ENCODE results near the gene TTBK2. TPM values are rescaled to one million over a fixed set of nuclear protein-coding genes. Genes with fewer than 3 reads are reported as not detected.
"Not testable (repeated sequence)": the region's sequence is repeated elsewhere in the genome, so short reads cannot be mapped to it uniquely, and the experiment has no call there.

The TTBK2 gene
- total RNA-seq, result 10 to 100 TPM in 3 of 4 donors, 1 to 10 TPM in 1; 7.9 to 78.2 (median 18.2) TPM

GRCh38 chr15:42920519-42921341 is at the start of gene TTBK2:
Gene TTBK2, minus strand, starts transcription at chr15:42920778. Its CDS starts 42,161 bp downstream, at chr15:42878617.
- Histone ChIP-seq H3K9me3 (no peaks in the 10 kb centered on the region), H3K36me3 (no peaks in the 10 kb centered on the region), H3K27me3 (no peaks in the 10 kb centered on the region), H3K4me1 (peaks cover 6 to 22% (median 9%) of the 10 kb centered on the region in 4 donors), H3K4me3 (peak within 1 kb of the TSS; percentile 85 to 99 (median 97)), H3K27ac (peak within 1 kb of the TSS; percentile 87 to 96 (median 93))
- in situ Hi-C loops (cut with MboI; ENCODE audit: low pct_ligation_motif_present in 1 of 4, low pct_unique_long_range_greater_than_20kb in 1 of 4, low sequenced_read_pairs in 3 of 4), result loop anchor here (10.0 to 25.0 kb wide), 3 partner anchors 183 to 216 kb away; partner anchors contain the start of gene CDAN1 (in 3 of the 4)
- WGBS, 2 donors (ENCODE audit: low coverage in 1 of 2), result 0% methylated on average over 52 of the region's 72 CpGs; no CpG with 5 or more reads in 1 of the 2 donors
- intact Hi-C loops (cut with DNase I; ENCODE audit: low total_unique reads), result no loop called here
- TF ChIP-seq EP300 (IDR thresholded peaks at IDR 0.05; ENCODE audit: low read depth) (no peak), POLR2A (IDR thresholded peaks at IDR 0.05) (peak; percentile 79), CTCF (IDR thresholded peaks at IDR 0.05) (peak in 3 of 5 experiments; percentile 18 to 43 (median 41)), POLR2AphosphoS5 (IDR thresholded peaks at IDR 0.05) (peak; percentile 77 to 86 (median 80))
- peak; percentile 99 for DNase-seq

- no peaks in the 10 kb centered on the region for H3K4me1 ChIP-seq
- no peak for TF ChIP-seq EP300 (IDR thresholded peaks at IDR 0.05; ENCODE audit: low read depth)
- no peak for TF ChIP-seq POLR2AphosphoS5 (IDR thresholded peaks at IDR 0.05)
- TF ChIP-seq CTCF (IDR thresholded peaks at IDR 0.05), result no peak
- TF ChIP-seq POLR2A (IDR thresholded peaks at IDR 0.05), result no peak
- intact Hi-C loops (cut with DNase I; ENCODE audit: low total_unique reads), result no loop called here
- H3K4me3 ChIP-seq, result no peak overlapping the region
- H3K36me3 ChIP-seq, result peaks cover 0 to 64% (median 30%) of the 10 kb centered on the region in 4 donors
- no peaks in the 10 kb centered on the region for H3K27me3 ChIP-seq
- no peak overlapping the region for H3K27ac ChIP-seq
- in situ Hi-C loops (cut with MboI; ENCODE audit: low pct_ligation_motif_present in 1 of 4, low pct_unique_long_range_greater_than_20kb in 1 of 4, low sequenced_read_pairs in 3 of 4), result no loop called here
- H3K9me3 ChIP-seq, result no peaks in the 10 kb centered on the region
- WGBS, 2 donors (ENCODE audit: low coverage in 1 of 2), result 95 to 98% methylated on average over 5 of the region's 5 CpGs
- DNase-seq, result no peak
Observed at GRCh38 chr15:42964476-42964875, 43.9 kb upstream of the TTBK2 start.

GRCh38 chr15:42955518-42955917 is 34.9 kb upstream of the TTBK2 start:
- in situ Hi-C loops (cut with MboI; ENCODE audit: low pct_ligation_motif_present in 1 of 4, low pct_unique_long_range_greater_than_20kb in 1 of 4, low sequenced_read_pairs in 3 of 4), result no loop called here
- DNase-seq, result no peak
- intact Hi-C loops (cut with DNase I; ENCODE audit: low total_unique reads), result no loop called here
- no peaks in the 10 kb centered on the region for H3K27me3 ChIP-seq
- no peaks in the 10 kb centered on the region for H3K9me3 ChIP-seq
- H3K27ac ChIP-seq, result no peak overlapping the region
- H3K4me3 ChIP-seq, result no peak overlapping the region
- H3K36me3 ChIP-seq, result peaks cover 0 to 75% (median 20%) of the 10 kb centered on the region in 4 donors
- TF ChIP-seq POLR2A (IDR thresholded peaks at IDR 0.05), result no peak
- TF ChIP-seq EP300 (IDR thresholded peaks at IDR 0.05; ENCODE audit: low read depth), result no peak
- TF ChIP-seq CTCF (IDR thresholded peaks at IDR 0.05), result no peak
- TF ChIP-seq POLR2AphosphoS5 (IDR thresholded peaks at IDR 0.05), result no peak
- H3K4me1 ChIP-seq, result no peaks in the 10 kb centered on the region

GRCh38 chr15:42954291-42954690 is 33.7 kb upstream of the TTBK2 start:
- no peaks in the 10 kb centered on the region for H3K9me3 ChIP-seq
- intact Hi-C loops (cut with DNase I; ENCODE audit: low total_unique reads), result no loop called here
- no peak overlapping the region for H3K4me3 ChIP-seq
- H3K27ac ChIP-seq, result no peak overlapping the region
- no peaks in the 10 kb centered on the region for H3K4me1 ChIP-seq
- H3K27me3 ChIP-seq, result no peaks in the 10 kb centered on the region
- peaks cover 0 to 75% (median 22%) of the 10 kb centered on the region in 4 donors for H3K36me3 ChIP-seq
- no peak for DNase-seq
- in situ Hi-C loops (cut with MboI; ENCODE audit: low pct_ligation_motif_present in 1 of 4, low pct_unique_long_range_greater_than_20kb in 1 of 4, low sequenced_read_pairs in 3 of 4), result no loop called here
- 98 to 100% methylated on average over 1 to 4 of the region's 4 CpGs for WGBS, 2 donors (ENCODE audit: low coverage in 1 of 2)
- no peak for TF ChIP-seq POLR2AphosphoS5 (IDR thresholded peaks at IDR 0.05)
- no peak for TF ChIP-seq POLR2A (IDR thresholded peaks at IDR 0.05)
- no peak for TF ChIP-seq CTCF (IDR thresholded peaks at IDR 0.05)
- no peak for TF ChIP-seq EP300 (IDR thresholded peaks at IDR 0.05; ENCODE audit: low read depth)

GRCh38 chr15:42948898-42949297 is 28.3 kb upstream of the TTBK2 start:
- H3K4me1 ChIP-seq; in situ Hi-C loops (cut with MboI; ENCODE audit: low pct_ligation_motif_present in 1 of 4, low pct_unique_long_range_greater_than_20kb in 1 of 4, low sequenced_read_pairs in 3 of 4); H3K27me3 ChIP-seq; H3K9me3 ChIP-seq; DNase-seq; H3K27ac ChIP-seq; H3K4me3 ChIP-seq; intact Hi-C loops (cut with DNase I; ENCODE audit: low total_unique reads): not testable (repeated sequence)
- peaks cover 0 to 61% (median 22%) of the 10 kb centered on the region in 4 donors for H3K36me3 ChIP-seq
- 98% methylated on average over 3 of the region's 3 CpGs; no CpG with 5 or more reads in 1 of the 2 donors for WGBS, 2 donors (ENCODE audit: low coverage in 1 of 2)

Measured in transverse colon (tissue), 4 donors.